IMR-90 (cell line): ENCODE measurements around the gene SEL1L2. TPM values are rescaled to one million over a fixed set of nuclear protein-coding genes. Genes with fewer than 3 reads are reported as not detected.

Source experiments
- ATAC-seq: fragments of 200-7000 bp; cut with Tn5 transposase; 2 replicates; pipeline ENCODE4 v1.9.1; 2020; ENCODE audit warnings: low read depth, mild to moderate bottlenecking, moderate library complexity
- BruUV-seq: library from RNA; stranded (reverse); fragments of 400-500 nt; replicated peaks from 2 replicates; lab custom pipeline; 2021; lab: Mats Ljungman, UMichigan
- CTCF ChIA-PET: fragments of 300-600 bp; formaldehyde crosslinking; extraction: SDS; loops from one replicate; lab custom pipeline; 2021; ENCODE audit warnings: antibody characterized with exemption; lab: Yijun Ruan, JAX
- POLR2A ChIA-PET: fragments of 300-600 bp; sonication (Branson Sonifier 250); formaldehyde crosslinking; loops from one replicate; lab custom pipeline; 2022; ENCODE audit warnings: antibody characterized with exemption; ENCODE audit not compliant: unreplicated experiment; lab: Charles Lee
- DNase-seq: peaks from one replicate; pipeline ENCODE4 v3.0.0; 2013
- H2AFZ ChIP-seq: replicated peaks from 2 replicates; pipeline ENCODE3; 2013; ENCODE audit warnings: low read length, mild to moderate bottlenecking; ENCODE audit not compliant: poor library complexity
- H2AK5ac ChIP-seq: 2 replicates; pipeline ENCODE4 v1.6.1; 2013; ENCODE audit warnings: low read depth, low read length, inconsistent platforms
- H2AK9ac ChIP-seq: replicated peaks from 2 replicates; pipeline ENCODE3; 2013; ENCODE audit warnings: mild to moderate bottlenecking, low read depth, low read length, moderate library complexity; ENCODE audit not compliant: poor library complexity
- H2BK120ac ChIP-seq: 2 replicates; pipeline ENCODE4 v1.6.1; 2013; ENCODE audit warnings: low read depth, low read length, inconsistent platforms
- H2BK15ac ChIP-seq: 3 replicates; pipeline ENCODE4 v1.6.1; 2013; ENCODE audit warnings: low read depth, low read length, inconsistent platforms
- H2BK20ac ChIP-seq: 2 replicates; pipeline ENCODE4 v1.6.1; 2013; ENCODE audit warnings: low read depth, mild to moderate bottlenecking, inconsistent platforms, low read length, moderate library complexity
- H2BK5ac ChIP-seq: 2 replicates; pipeline ENCODE4 v1.6.1; 2013; ENCODE audit warnings: mild to moderate bottlenecking, low read depth, low read length, inconsistent platforms; ENCODE audit not compliant: poor library complexity, severe bottlenecking
- H3K14ac ChIP-seq: replicated peaks from 2 replicates; pipeline ENCODE4 v1.6.1; 2013; ENCODE audit warnings: low read depth, low read length, inconsistent platforms
- H3K18ac ChIP-seq: 2 replicates; pipeline ENCODE4 v1.6.1; 2013; ENCODE audit warnings: low read depth, low read length, control low read depth
- H3K23ac ChIP-seq: 2 replicates; pipeline ENCODE4 v1.6.1; 2013; ENCODE audit warnings: low read depth, low read length, inconsistent platforms
- H3K27ac ChIP-seq: 2 replicates; pipeline ENCODE4 v1.5.1; 2013; ENCODE audit warnings: mild to moderate bottlenecking, control low read depth, low read length; ENCODE audit not compliant: insufficient read depth
- H3K27me3 ChIP-seq: 2 replicates; pipeline ENCODE4 v1.6.1; 2013; ENCODE audit warnings: low read length; ENCODE audit not compliant: control insufficient read depth, insufficient read depth
- H3K36me3 ChIP-seq: 2 replicates; pipeline ENCODE4 v1.6.1; 2013; ENCODE audit warnings: low read length, mixed read lengths; ENCODE audit not compliant: control insufficient read depth, insufficient read depth
- H3K4ac ChIP-seq: 2 replicates; pipeline ENCODE4 v1.6.1; 2013; ENCODE audit warnings: low read depth, low read length, inconsistent platforms
- H3K4me1 ChIP-seq: 2 replicates; pipeline ENCODE4 v1.6.1; 2013; ENCODE audit warnings: low read length, mixed read lengths; ENCODE audit not compliant: control insufficient read depth, insufficient read depth
- H3K4me2 ChIP-seq: 2 replicates; pipeline ENCODE4 v1.6.1; 2013; ENCODE audit warnings: low read depth, mild to moderate bottlenecking, control low read depth, low read length, moderate library complexity
- H3K4me3 ChIP-seq: 2 replicates; pipeline ENCODE4 v1.5.1; 2013; ENCODE audit warnings: low read depth, mild to moderate bottlenecking, control low read depth, low read length, moderate library complexity; ENCODE audit not compliant: insufficient read depth
- H3K56ac ChIP-seq: 2 replicates; pipeline ENCODE4 v1.6.1; 2013; ENCODE audit warnings: low read length, inconsistent platforms; ENCODE audit not compliant: insufficient read depth; ENCODE audit errors: extremely low read depth
- H3K79me1 ChIP-seq, 2 experiments: 2 replicates each; pipeline ENCODE4 v1.6.1; 2013; ENCODE audit warnings: low read length in 2 of 2, inconsistent platforms in 1 of 2, low read depth in 1 of 2
- H3K9ac ChIP-seq: 2 replicates; pipeline ENCODE4 v1.6.1; 2013; ENCODE audit warnings: low read depth, low read length, control low read depth
- H3K9me1 ChIP-seq: 2 replicates; pipeline ENCODE4 v1.6.1; 2013; ENCODE audit warnings: low read length, inconsistent platforms; ENCODE audit not compliant: insufficient read depth
- H3K9me3 ChIP-seq: 2 replicates; pipeline ENCODE4 v1.6.1; 2013; ENCODE audit warnings: low read length; ENCODE audit not compliant: control insufficient read depth, insufficient read depth
- H4K20me1 ChIP-seq: 2 replicates; pipeline ENCODE4 v1.6.1; 2013; ENCODE audit warnings: low read length, inconsistent platforms; ENCODE audit not compliant: insufficient read depth
- H4K5ac ChIP-seq: 2 replicates; pipeline ENCODE4 v1.6.1; 2013; ENCODE audit warnings: mild to moderate bottlenecking, low read depth, low read length, control low read depth
- H4K8ac ChIP-seq, 2 experiments: 2 replicates each; pipeline ENCODE4 v1.6.1; 2013; ENCODE audit warnings: low read depth in 2 of 2, low read length in 2 of 2, control low read depth in 1 of 2, inconsistent platforms in 1 of 2
- H4K91ac ChIP-seq: 2 replicates; pipeline ENCODE4 v1.6.1; 2013; ENCODE audit warnings: low read depth, low read length, inconsistent platforms; ENCODE audit not compliant: insufficient read depth
- FOS ChIP-seq: fragments of 150-350 bp; IDR thresholded peaks from 2 replicates; pipeline ENCODE4 v1.6.1; 2016; ENCODE audit warnings: low read depth, low read length
- POLR2A ChIP-seq: IDR thresholded peaks from 2 replicates; pipeline ENCODE4 v1.6.1; 2012; ENCODE audit warnings: mild to moderate bottlenecking, low read depth, low read length
- RFX5 ChIP-seq: IDR thresholded peaks from 2 replicates; pipeline ENCODE4 v1.8.0; 2012; ENCODE audit warnings: low read depth, mild to moderate bottlenecking, low read length, moderate library complexity
- WGBS, 2 experiments: methylation state at CpG; one replicate each; pipeline versions ENCODE4 v1.1.5 to v1.1.7; 2013; ENCODE audit warnings: missing lambda C conversion rate in 2 of 2; ENCODE audit not compliant: insufficient read length in 1 of 2; ENCODE audit errors: extremely low coverage in 2 of 2; 5-methylcytosine and 5-hydroxymethylcytosine counted together
- dilution Hi-C: fragments of 300-500 bp; cut with HindIII; formaldehyde crosslinking; loops from one replicate; pipeline ENCODE4 v1.14.3; 2018; ENCODE audit warnings: low sequenced_read_pairs; ENCODE audit not compliant: unreplicated experiment
- in situ Hi-C: fragments of 300-500 bp; cut with MboI; formaldehyde crosslinking; loops from 3 replicates; pipeline ENCODE4 v1.14.3; 2019; ENCODE audit warnings: low sequenced_read_pairs, inconsistent platforms, mixed read lengths
- intact Hi-C: fragments of 100-400 bp; cut with micrococcal nuclease; formaldehyde crosslinking; loops from 2 replicates; pipeline ENCODE4 v1.10.0; 2022
- polyA plus RNA-seq, 3 experiments: library from polyadenylated mRNA; depleted of rRNA; stranded (reverse); fragments of >200 nt; gene quantifications; 2 replicates each; pipeline ENCODE4 v1.2.3, GENCODE V29; 2012; ENCODE audit warnings: low replicate concordance in 1 of 3
- total RNA-seq: library from RNA; depleted of rRNA; stranded (reverse); fragments of >200 nt; gene quantifications from 2 replicates; pipeline ENCODE4 v1.2.3, GENCODE V29; 2012
- TF ChIP-seq, protein P1 (sequence below): conservative IDR thresholded peaks from 2 replicates; pipeline ENCODE4 v1.5.1; 2012; ENCODE audit warnings: mild to moderate bottlenecking, low read depth, low read length, improper control_type of control experiment

Gene SEL1L2
- total and polyA plus RNA-seq, 2 of the 4 experiments (the other 2 are of a cell fraction), result not detected

DNA sequence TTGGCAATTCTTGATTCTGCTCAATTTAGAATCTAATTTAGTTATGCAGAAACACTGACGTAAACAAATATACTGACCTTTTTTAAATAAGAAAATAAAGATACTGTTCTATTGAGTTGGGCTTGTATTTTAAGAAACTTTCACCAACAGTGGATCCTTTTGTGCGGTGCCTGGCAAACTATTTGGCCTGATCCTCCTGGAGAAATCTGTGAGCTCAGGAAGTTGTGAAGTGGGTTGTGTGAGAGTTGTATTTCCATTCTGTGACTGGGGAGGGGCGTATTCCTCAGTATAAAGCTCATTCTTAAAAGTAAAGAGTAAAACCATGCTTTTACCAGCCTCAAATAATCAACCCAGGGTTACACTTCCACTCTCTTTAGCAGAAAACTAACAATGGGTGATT lies 85.6 kb downstream of the SEL1L2 start:
- intact Hi-C loops (no loop called here), dilution Hi-C loops (no loop called here), in situ Hi-C loops (no loop called here)
- no peak overlapping the region for H3K9ac ChIP-seq
- H3K79me1 ChIP-seq, result no peaks in the 10 kb centered on the region
- no peaks in the 10 kb centered on the region for H3K4me1 ChIP-seq
- H3K4me3 ChIP-seq, result no peak overlapping the region
- no peak for ATAC-seq
- no peak overlapping the region for H2BK120ac ChIP-seq
- no peaks in the 10 kb centered on the region for H3K27me3 ChIP-seq
- no peak for TF ChIP-seq POLR2A
- TF ChIP-seq RFX5, result no peak
- no peak for TF ChIP-seq FOS
- TF ChIP-seq, protein P1, sequence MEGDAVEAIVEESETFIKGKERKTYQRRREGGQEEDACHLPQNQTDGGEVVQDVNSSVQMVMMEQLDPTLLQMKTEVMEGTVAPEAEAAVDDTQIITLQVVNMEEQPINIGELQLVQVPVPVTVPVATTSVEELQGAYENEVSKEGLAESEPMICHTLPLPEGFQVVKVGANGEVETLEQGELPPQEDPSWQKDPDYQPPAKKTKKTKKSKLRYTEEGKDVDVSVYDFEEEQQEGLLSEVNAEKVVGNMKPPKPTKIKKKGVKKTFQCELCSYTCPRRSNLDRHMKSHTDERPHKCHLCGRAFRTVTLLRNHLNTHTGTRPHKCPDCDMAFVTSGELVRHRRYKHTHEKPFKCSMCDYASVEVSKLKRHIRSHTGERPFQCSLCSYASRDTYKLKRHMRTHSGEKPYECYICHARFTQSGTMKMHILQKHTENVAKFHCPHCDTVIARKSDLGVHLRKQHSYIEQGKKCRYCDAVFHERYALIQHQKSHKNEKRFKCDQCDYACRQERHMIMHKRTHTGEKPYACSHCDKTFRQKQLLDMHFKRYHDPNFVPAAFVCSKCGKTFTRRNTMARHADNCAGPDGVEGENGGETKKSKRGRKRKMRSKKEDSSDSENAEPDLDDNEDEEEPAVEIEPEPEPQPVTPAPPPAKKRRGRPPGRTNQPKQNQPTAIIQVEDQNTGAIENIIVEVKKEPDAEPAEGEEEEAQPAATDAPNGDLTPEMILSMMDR, result no peak
- no peak overlapping the region for H3K23ac ChIP-seq
- H2BK5ac ChIP-seq, result no peak overlapping the region
- no peak overlapping the region for H3K14ac ChIP-seq
- H3K36me3 ChIP-seq, result no peaks in the 10 kb centered on the region
- H3K27ac ChIP-seq, result no peak overlapping the region
- no peak overlapping the region for H2AK5ac ChIP-seq
- POLR2A ChIA-PET, result no interaction called here
- H3K9me3 ChIP-seq, result peaks cover 2% of the 10 kb centered on the region; the same call in 1 of the 2 replicates
- no peak for DNase-seq
- H2AFZ ChIP-seq, result no peak overlapping the region
- H4K8ac ChIP-seq, result no peak overlapping the region
- no peak overlapping the region for H4K91ac ChIP-seq
- H3K18ac ChIP-seq, result no peak overlapping the region
- no TSS peak for BruUV-seq
- H3K4ac ChIP-seq, result no peak overlapping the region
- no CpG with 5 or more reads among the region's 3 CpGs for WGBS, 2 experiments
- no peak overlapping the region for H4K5ac ChIP-seq
- CTCF ChIA-PET, result no interaction called here
- no peak overlapping the region for H2AK9ac ChIP-seq
- no peak overlapping the region for H3K4me2 ChIP-seq
- H2BK20ac ChIP-seq, result no peak overlapping the region
- no peaks in the 10 kb centered on the region for H4K20me1 ChIP-seq
- no peaks in the 10 kb centered on the region for H3K9me1 ChIP-seq
- H3K56ac ChIP-seq, result no peak overlapping the region
- no peak overlapping the region for H2BK15ac ChIP-seq
